Measurements from ENCODE around the gene TBRG1.

- TF ChIP-seq CTCF (conservative IDR thresholded peaks at IDR 0.05; ENCODE audit: low read depth in 2 of 2) = no peak
- no peak for TF ChIP-seq EZH2phosphoT487 (IDR thresholded peaks at IDR 0.05; ENCODE audit: unreplicated experiment)
- no peak for TF ChIP-seq POLR2AphosphoS5 (IDR thresholded peaks at IDR 0.05; ENCODE audit: low read depth)
- TF ChIP-seq EZH2 (IDR thresholded peaks at IDR 0.05; ENCODE audit: low read depth, unreplicated experiment) = no peak
- no peak for TF ChIP-seq REST (IDR thresholded peaks at IDR 0.05; ENCODE audit: unreplicated experiment)
- TF ChIP-seq CREB1 (CRISPR knock-in tag; IDR thresholded peaks at IDR 0.05; ENCODE audit: low read depth) = no peak
Measured at GRCh38 chr11:124678416-124678815, 55.8 kb downstream of the TBRG1 start.

All from GM23338 (cell line).